HEK293 (cell line): Measurements from ENCODE around the gene CREB3L1.

Experiments used
- CTCF ChIA-PET: fragments of 350-600 bp; formaldehyde crosslinking; extraction: SDS; loops from one replicate; lab custom pipeline; 2021; ENCODE audit warnings: antibody characterized with exemption; lab: Yijun Ruan, JAX
- POLR2A ChIA-PET: fragments of 300-600 bp; formaldehyde crosslinking; extraction: SDS; loops from one replicate; lab custom pipeline; 2020; ENCODE audit warnings: antibody characterized with exemption, inconsistent platforms; lab: Yijun Ruan, JAX
- H3K27ac ChIP-seq: fragments of 200-500 bp; sonication (Bioruptor generic); 2 replicates; pipeline ENCODE4 v1.5.1; 2014; ENCODE audit warnings: low read depth, low read length, control low read depth, inconsistent platforms; ENCODE audit errors: extremely low read depth
- H3K36me3 ChIP-seq, 2 experiments: fragments of 200-500 bp in 1 of 2; sonication (Bioruptor generic) in 1 of 2; 1 replicate in 1 of 2; 2 replicates in 1 of 2; pipeline ENCODE4 v1.5.1; 2014 to 2017; ENCODE audit warnings: inconsistent platforms in 2 of 2, low read length in 2 of 2; ENCODE audit not compliant: control insufficient read depth in 2 of 2, insufficient read depth in 1 of 2
- H3K4me1 ChIP-seq: fragments of 200-500 bp; sonication (Bioruptor generic); 2 replicates; pipeline ENCODE4 v1.5.1; 2014; ENCODE audit warnings: mild to moderate bottlenecking, low read length, inconsistent platforms; ENCODE audit not compliant: control insufficient read depth, insufficient read depth
- H3K4me3 ChIP-seq: 2 replicates; pipeline ENCODE4 v1.5.1; 2011; ENCODE audit warnings: low read depth, mild to moderate bottlenecking, control low read depth, low read length, moderate library complexity
- H3K9me3 ChIP-seq: fragments of 200-500 bp; sonication (Bioruptor generic); 2 replicates; pipeline ENCODE4 v1.5.1; 2014; ENCODE audit warnings: low read depth, low read length, inconsistent platforms; ENCODE audit not compliant: control insufficient read depth, insufficient read depth
- FEZF1 ChIP-seq: fragments of 450-650 bp; formaldehyde crosslinking; IDR thresholded peaks from 2 replicates; pipeline ENCODE4 v1.5.1; 2016; ENCODE audit warnings: missing biosample characterization, missing genetic modification characterization
- HIC1 ChIP-seq: fragments of 450-650 bp; formaldehyde crosslinking; IDR thresholded peaks from 2 replicates; pipeline ENCODE4 v1.5.1; 2016; ENCODE audit warnings: missing biosample characterization, missing genetic modification characterization
- INSM2 ChIP-seq: fragments of 450-650 bp; formaldehyde crosslinking; IDR thresholded peaks from 2 replicates; pipeline ENCODE4 v1.5.1; 2016; ENCODE audit warnings: missing biosample characterization, missing genetic modification characterization
- KLF7 ChIP-seq: fragments of 450-650 bp; formaldehyde crosslinking; IDR thresholded peaks from 2 replicates; pipeline ENCODE4 v1.5.1; 2016; ENCODE audit warnings: missing biosample characterization, missing genetic modification characterization, borderline replicate concordance
- PATZ1 ChIP-seq: fragments of 450-650 bp; formaldehyde crosslinking; IDR thresholded peaks from 2 replicates; pipeline ENCODE4 v1.5.1; 2016; ENCODE audit warnings: missing biosample characterization, missing genetic modification characterization
- PBX3 ChIP-seq: sonication (generic); formaldehyde crosslinking; IDR thresholded peaks from 2 replicates; pipeline ENCODE4 v1.8.1; 2022; ENCODE audit warnings: mild to moderate bottlenecking, moderate library complexity, missing genetic modification reagents
- PRDM4 ChIP-seq: fragments of 450-650 bp; formaldehyde crosslinking; IDR thresholded peaks from 2 replicates; pipeline ENCODE4 v1.5.1; 2017; ENCODE audit warnings: missing biosample characterization, missing genetic modification characterization
- ZFP37 ChIP-seq: fragments of 450-650 bp; formaldehyde crosslinking; IDR thresholded peaks from 2 replicates; pipeline ENCODE4 v1.5.1; 2016; ENCODE audit warnings: missing biosample characterization, missing genetic modification characterization
- ZNF184 ChIP-seq: fragments of 450-650 bp; IDR thresholded peaks from 2 replicates; pipeline ENCODE4 v1.5.1; 2018; ENCODE audit warnings: missing biosample characterization, mild to moderate bottlenecking, missing genetic modification characterization
- ZNF214 ChIP-seq: fragments of 450-650 bp; formaldehyde crosslinking; IDR thresholded peaks from 2 replicates; pipeline ENCODE4 v1.5.1; 2017; ENCODE audit warnings: missing biosample characterization, mild to moderate bottlenecking, missing genetic modification characterization, borderline replicate concordance
- ZNF248 ChIP-seq: fragments of 450-650 bp; formaldehyde crosslinking; IDR thresholded peaks from 2 replicates; pipeline ENCODE4 v1.5.1; 2017; ENCODE audit warnings: missing biosample characterization, missing genetic modification characterization
- ZNF274 ChIP-seq, 2 experiments: fragments of 200-500 bp in 1 of 2; fragments of 450-650 bp in 1 of 2; sonication (Bioruptor generic) in 1 of 2; formaldehyde crosslinking in 1 of 2; IDR thresholded peaks; 2 replicates each; pipeline versions ENCODE4 v1.5.1 to v1.6.1; 2014 to 2016; ENCODE audit warnings: borderline replicate concordance in 1 of 2, inconsistent platforms in 1 of 2, low read length in 1 of 2, missing biosample characterization in 1 of 2, missing genetic modification characterization in 1 of 2
- ZNF426 ChIP-seq: fragments of 450-650 bp; formaldehyde crosslinking; IDR thresholded peaks from 2 replicates; pipeline ENCODE4 v1.5.1; 2017; ENCODE audit warnings: missing biosample characterization, missing genetic modification characterization, mild to moderate bottlenecking, inconsistent platforms, moderate library complexity
- ZNF488 ChIP-seq: fragments of 450-650 bp; formaldehyde crosslinking; IDR thresholded peaks from 2 replicates; pipeline ENCODE4 v1.5.1; 2016; ENCODE audit warnings: missing biosample characterization, missing genetic modification characterization
- ZNF501 ChIP-seq: fragments of 450-650 bp; formaldehyde crosslinking; IDR thresholded peaks from 2 replicates; pipeline ENCODE4 v1.5.1; 2016; ENCODE audit warnings: missing biosample characterization, missing genetic modification characterization
- ZNF544 ChIP-seq: fragments of 450-650 bp; formaldehyde crosslinking; IDR thresholded peaks from 2 replicates; pipeline ENCODE4 v1.5.0; 2017; ENCODE audit warnings: missing biosample characterization, missing genetic modification characterization
- ZNF629 ChIP-seq: fragments of 450-650 bp; formaldehyde crosslinking; IDR thresholded peaks from 2 replicates; pipeline ENCODE4 v1.5.1; 2017; ENCODE audit warnings: missing biosample characterization, missing genetic modification characterization
- ZNF645 ChIP-seq: fragments of 450-650 bp; formaldehyde crosslinking; IDR thresholded peaks from 2 replicates; pipeline ENCODE4; 2016; ENCODE audit warnings: missing biosample characterization, missing genetic modification characterization
- ZNF791 ChIP-seq: fragments of 450-650 bp; formaldehyde crosslinking; IDR thresholded peaks from 2 replicates; pipeline ENCODE4 v1.5.1; 2016; ENCODE audit warnings: missing biosample characterization, missing genetic modification characterization
- ZNF830 ChIP-seq: fragments of 450-650 bp; IDR thresholded peaks from 2 replicates; pipeline ENCODE4 v1.5.0; 2018; ENCODE audit warnings: missing biosample characterization, missing genetic modification characterization, low read depth, mild to moderate bottlenecking, moderate library complexity
- ZSCAN23 ChIP-seq: fragments of 450-650 bp; formaldehyde crosslinking; IDR thresholded peaks from 2 replicates; pipeline ENCODE4 v1.5.1; 2016; ENCODE audit warnings: missing biosample characterization, missing genetic modification characterization
- ZSCAN4 ChIP-seq: fragments of 450-650 bp; formaldehyde crosslinking; IDR thresholded peaks from 2 replicates; pipeline ENCODE4 v1.5.1; 2017; ENCODE audit warnings: missing biosample characterization, missing genetic modification characterization

CREB3L1 gene

GRCh38 chr11:46285173-46285572 is 7.7 kb downstream of the CREB3L1 start (continued):
- TF ChIP-seq ZNF214 (tag by site-specific recombination), result no peak
- no peak for TF ChIP-seq ZNF248 (tag by site-specific recombination)
- TF ChIP-seq PBX3, result no peak
- no peak for TF ChIP-seq INSM2 (tag by site-specific recombination)
- no peak for TF ChIP-seq PRDM4 (tag by site-specific recombination)
- no peak for TF ChIP-seq ZNF274 (IDR thresholded peaks at IDR 0.05; ENCODE audit: low read length)
- TF ChIP-seq ZNF274 (tag by site-specific recombination; IDR thresholded peaks at IDR 0.05; ENCODE audit: borderline replicate concordance), result no peak

GRCh38 chr11:46285594-46286033 is 8.2 kb downstream of the CREB3L1 start:
- peaks cover 4% of the 10 kb centered on the region; the same call in 1 of the 2 replicates for H3K4me1 ChIP-seq
- TF ChIP-seq HIC1 (tag by site-specific recombination) (no peak), ZNF645 (no peak), FEZF1 (tag by site-specific recombination) (no peak), ZNF488 (tag by site-specific recombination) (no peak), ZFP37 (tag by site-specific recombination) (no peak), ZSCAN23 (tag by site-specific recombination) (no peak), PATZ1 (tag by site-specific recombination) (no peak), ZNF248 (tag by site-specific recombination) (no peak), ZNF184 (tag by site-specific recombination) (no peak), ZNF791 (tag by site-specific recombination) (no peak), ZSCAN4 (tag by site-specific recombination) (no peak), ZNF629 (tag by site-specific recombination) (no peak), ZNF426 (tag by site-specific recombination) (no peak), ZNF544 (tag by site-specific recombination) (no peak), KLF7 (tag by site-specific recombination) (no peak), ZNF830 (tag by site-specific recombination) (no peak), ZNF501 (tag by site-specific recombination) (no peak)
- no peak overlapping the region for H3K27ac ChIP-seq
- no peaks in the 10 kb centered on the region for H3K9me3 ChIP-seq
- CTCF ChIA-PET, result interaction anchor here (0.6 to 2.4 kb wide), 6 partner anchors 8 to 73 kb away, joined by 3 to 8 read pairs (median 4); partner anchors contain the start of gene CREB3L1
- H3K4me3 ChIP-seq, result no peak overlapping the region
- POLR2A ChIA-PET, result interaction anchor here (2.2 kb wide), 1 partner anchor 10 kb away, joined by 6 read pairs; no protein-coding TSS in a partner anchor
- no peaks in the 10 kb centered on the region for H3K36me3 ChIP-seq
